RWPE1 (cell line): ENCODE results near the gene PCDH9.

Experiments
- CTCF ChIA-PET: fragments of 350-600 bp; sonication (Branson Sonifier 250); formaldehyde crosslinking; extraction: SDS; loops from one replicate; lab custom pipeline; 2021; lab: Yijun Ruan, JAX
- POLR2A ChIA-PET: fragments of 400-600 bp; formaldehyde crosslinking; extraction: SDS; loops from one replicate; lab custom pipeline; 2020; ENCODE audit warnings: antibody characterized with exemption; ENCODE audit not compliant: low non-redundant PET; lab: Yijun Ruan, JAX
- DNase-seq: peaks from one replicate; pipeline ENCODE4 v3.0.0; 2012; ENCODE audit warnings: low spot score
- H3K27ac ChIP-seq: fragments of 450-650 bp; 2 replicates; pipeline ENCODE4 v1.5.1; 2017
- TF ChIP-seq, protein P1 (sequence below): fragments of 450-650 bp; conservative IDR thresholded peaks from 2 replicates; pipeline ENCODE4 v1.5.1; 2017; ENCODE audit warnings: low read depth, mild to moderate bottlenecking

PCDH9 gene

DNA sequence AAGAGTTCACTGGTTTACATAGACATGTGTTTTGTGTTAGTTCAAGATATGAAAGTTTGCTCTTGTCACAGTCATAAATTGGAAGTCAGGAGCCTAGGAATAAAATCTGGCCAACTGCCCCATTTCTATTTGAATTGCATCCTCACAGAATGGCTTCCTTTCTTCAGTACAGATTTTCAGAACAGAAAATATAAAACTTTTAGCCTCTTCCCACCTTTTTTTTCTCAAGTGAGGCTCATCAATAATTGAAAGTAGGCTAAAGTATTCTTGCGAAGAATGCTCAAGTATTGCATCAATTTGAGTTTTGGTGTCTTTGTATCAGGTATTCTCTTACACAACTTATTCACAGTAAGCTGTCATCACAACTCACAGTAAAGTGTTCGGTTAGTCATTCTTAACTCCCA, 802.7 kb downstream of the PCDH9 start:
- ChIA-PET CTCF (no interaction called here), POLR2A (no interaction called here)
- TF ChIP-seq, protein P1, sequence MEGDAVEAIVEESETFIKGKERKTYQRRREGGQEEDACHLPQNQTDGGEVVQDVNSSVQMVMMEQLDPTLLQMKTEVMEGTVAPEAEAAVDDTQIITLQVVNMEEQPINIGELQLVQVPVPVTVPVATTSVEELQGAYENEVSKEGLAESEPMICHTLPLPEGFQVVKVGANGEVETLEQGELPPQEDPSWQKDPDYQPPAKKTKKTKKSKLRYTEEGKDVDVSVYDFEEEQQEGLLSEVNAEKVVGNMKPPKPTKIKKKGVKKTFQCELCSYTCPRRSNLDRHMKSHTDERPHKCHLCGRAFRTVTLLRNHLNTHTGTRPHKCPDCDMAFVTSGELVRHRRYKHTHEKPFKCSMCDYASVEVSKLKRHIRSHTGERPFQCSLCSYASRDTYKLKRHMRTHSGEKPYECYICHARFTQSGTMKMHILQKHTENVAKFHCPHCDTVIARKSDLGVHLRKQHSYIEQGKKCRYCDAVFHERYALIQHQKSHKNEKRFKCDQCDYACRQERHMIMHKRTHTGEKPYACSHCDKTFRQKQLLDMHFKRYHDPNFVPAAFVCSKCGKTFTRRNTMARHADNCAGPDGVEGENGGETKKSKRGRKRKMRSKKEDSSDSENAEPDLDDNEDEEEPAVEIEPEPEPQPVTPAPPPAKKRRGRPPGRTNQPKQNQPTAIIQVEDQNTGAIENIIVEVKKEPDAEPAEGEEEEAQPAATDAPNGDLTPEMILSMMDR: no peak
- H3K27ac ChIP-seq: no peak overlapping the region
- DNase-seq: no peak

DNA sequence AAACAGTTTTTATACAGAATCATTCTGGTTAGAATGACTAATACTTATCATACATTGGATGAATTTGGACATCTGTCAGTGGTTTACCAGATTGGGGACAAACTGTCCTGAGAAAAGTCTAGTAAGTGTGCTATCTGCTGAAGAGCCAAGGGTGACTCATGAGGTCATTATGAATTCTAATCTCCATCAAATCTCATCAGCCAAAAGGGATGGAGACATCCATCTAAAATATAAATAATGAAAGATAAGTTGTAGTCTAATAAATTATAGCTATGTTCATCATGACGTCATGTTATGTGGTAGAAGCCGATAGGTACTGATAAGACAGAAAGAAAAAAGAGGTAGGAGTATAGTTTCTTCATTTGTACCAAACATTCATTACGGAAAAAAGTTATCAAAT, 804.4 kb downstream of the PCDH9 start:
- CTCF ChIA-PET: no interaction called here
- TF ChIP-seq, protein P1: no peak
- POLR2A ChIA-PET: no interaction called here
- H3K27ac ChIP-seq: no peak overlapping the region
- no peak for DNase-seq

DNA sequence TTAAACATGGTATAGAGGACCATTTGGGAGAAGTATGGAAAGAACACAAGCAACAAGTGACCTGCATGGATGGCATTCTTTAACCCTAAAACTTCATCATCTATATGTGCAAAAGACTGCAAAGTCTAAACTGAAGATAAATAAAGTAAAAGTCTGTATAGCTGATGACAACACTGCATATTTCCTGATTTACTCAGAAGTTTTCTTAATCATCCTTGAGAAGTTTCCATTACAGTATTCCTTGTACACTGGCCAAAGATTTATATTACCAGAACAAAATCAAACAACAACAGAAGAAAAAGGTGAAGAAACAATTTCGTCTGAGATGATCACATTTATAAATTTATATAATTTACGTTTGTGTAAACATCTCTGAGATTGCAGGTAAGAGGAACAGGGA, 805.7 kb downstream of the PCDH9 start:
- no peak overlapping the region for H3K27ac ChIP-seq
- TF ChIP-seq, protein P1: no peak
- POLR2A ChIA-PET: no interaction called here
- CTCF ChIA-PET: no interaction called here
- no peak for DNase-seq

DNA sequence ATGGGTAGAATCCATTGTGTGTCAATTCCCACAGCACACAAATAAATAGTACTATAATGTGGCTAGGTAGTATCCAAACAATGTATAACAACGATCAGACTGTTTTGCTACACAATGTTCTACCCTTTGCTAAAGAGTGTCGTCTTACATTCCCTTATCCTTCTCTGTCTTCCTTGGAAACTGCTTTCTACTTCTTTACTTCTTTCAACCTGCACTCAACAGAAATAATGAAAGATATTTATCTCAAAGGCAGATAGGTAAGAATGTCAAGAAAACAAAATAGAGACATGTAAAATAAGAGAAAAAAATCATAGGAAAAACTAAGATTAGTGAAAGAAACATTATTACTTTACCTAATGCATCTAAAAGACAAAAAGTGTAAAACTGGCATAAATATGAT, 814.7 kb downstream of the PCDH9 start:
- DNase-seq: no peak
- TF ChIP-seq, protein P1: no peak
- H3K27ac ChIP-seq: no peak overlapping the region
- CTCF ChIA-PET: no interaction called here
- POLR2A ChIA-PET: no interaction called here

DNA sequence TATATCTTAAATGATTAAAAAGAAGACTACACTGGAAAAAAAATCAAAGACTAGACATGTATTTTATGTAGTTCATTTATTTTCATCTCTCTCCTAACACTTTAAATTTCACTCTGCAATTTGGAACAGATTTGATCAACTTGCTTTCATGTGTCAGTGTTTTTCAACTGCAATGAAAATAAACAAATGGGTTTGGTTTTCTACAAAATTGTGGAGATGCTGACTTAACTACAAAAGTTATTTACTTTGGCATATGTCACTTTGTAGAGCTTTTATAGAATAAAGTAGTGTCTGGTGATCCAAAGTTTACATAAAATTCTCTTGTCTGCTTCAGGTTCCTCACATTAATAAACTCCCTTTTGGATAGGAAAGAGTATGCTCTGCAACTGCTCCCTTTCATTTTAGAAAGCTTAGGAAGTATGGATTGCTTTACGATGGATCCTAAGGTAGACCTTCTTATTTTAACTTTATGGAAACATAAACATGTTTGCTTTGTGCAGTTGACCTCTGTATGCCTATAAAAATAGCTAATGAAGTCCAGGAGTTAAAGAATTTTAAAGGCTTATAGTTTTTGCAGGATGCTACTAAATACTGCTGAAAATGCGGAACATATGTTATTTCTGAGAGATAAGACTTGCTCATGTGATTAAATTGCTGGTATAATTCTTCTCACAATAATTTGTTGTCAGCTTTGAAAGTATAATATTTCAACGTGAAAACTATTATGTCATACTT, 815.9 kb downstream of the PCDH9 start:
- ChIA-PET CTCF (no interaction called here), POLR2A (no interaction called here)
- TF ChIP-seq, protein P1: no peak
- DNase-seq: no peak
- no peak overlapping the region for H3K27ac ChIP-seq

DNA sequence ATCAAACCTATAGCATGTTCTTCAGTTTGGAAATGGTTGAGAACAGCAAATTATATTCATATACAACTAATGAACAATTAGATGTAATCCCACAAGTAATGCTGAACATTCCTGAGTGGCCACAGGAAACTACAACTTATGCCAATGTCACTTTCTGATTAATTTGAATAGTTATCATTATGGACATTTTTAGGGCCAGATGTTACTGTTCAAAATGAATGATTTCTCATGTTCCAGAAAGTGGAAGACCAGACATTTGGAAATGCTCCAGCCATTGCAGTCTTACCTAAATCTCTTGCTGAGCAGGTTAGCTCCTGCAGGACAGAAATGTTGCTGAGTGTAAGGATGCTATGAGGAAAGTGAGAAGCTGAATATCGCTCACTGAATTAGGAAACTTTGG, 819.8 kb downstream of the PCDH9 start:
- DNase-seq: no peak
- TF ChIP-seq, protein P1: no peak
- ChIA-PET POLR2A (no interaction called here), CTCF (interaction anchor here (0.5 kb wide), 1 partner anchor 1929 kb away, joined by 3 read pairs; no protein-coding TSS in a partner anchor)
- H3K27ac ChIP-seq: no peak overlapping the region
